Vagina (tissue), 2 donors: ENCODE measurements around the gene TKFC.

Experiments
- POLR2A ChIP-seq, 2 donors: fragments of 450-650 bp; IDR thresholded peaks; one replicate each; pipeline ENCODE4 v1.6.1; 2017; ENCODE audit warnings: antibody characterized with exemption in 2 of 2, mild to moderate bottlenecking in 2 of 2, moderate library complexity in 2 of 2
- POLR2AphosphoS5 ChIP-seq, 2 donors: sonication (generic); formaldehyde crosslinking; IDR thresholded peaks; one replicate each; pipeline ENCODE4 v1.9.0; 2017; ENCODE audit warnings: antibody characterized with exemption in 2 of 2, mild to moderate bottlenecking in 2 of 2, low read depth in 1 of 2; ENCODE audit not compliant: insufficient read depth in 1 of 2
- TF ChIP-seq, protein P1 (sequence below), 3 experiments: fragments of 450-650 bp in 2 of 3; fragments of 200-600 bp in 1 of 3; sonication (generic) in 1 of 3; IDR thresholded peaks; one replicate each; pipeline ENCODE4 v1.5.1; 2017 to 2019; ENCODE audit warnings: antibody characterized with exemption in 3 of 3, mild to moderate bottlenecking in 2 of 3, moderate library complexity in 2 of 3

DNA sequence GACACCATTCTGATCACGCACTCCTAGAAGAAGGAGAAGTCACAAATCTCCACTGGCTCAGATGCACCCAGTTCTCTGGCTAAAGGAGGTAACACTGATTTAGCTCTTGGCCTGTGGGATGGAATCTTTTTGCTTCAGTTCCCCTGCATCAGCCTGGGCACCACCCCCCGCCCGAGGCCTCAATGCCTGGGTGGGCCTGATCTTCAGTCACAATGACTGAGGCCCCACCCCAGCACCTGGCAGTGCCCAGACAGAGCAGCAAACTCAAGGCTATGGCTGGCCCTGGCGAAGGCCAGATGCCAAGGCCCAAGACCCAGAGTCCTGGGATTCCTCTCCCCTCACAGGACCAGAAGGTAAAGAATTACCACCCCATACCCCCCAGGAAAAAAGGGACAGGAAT, 23.7 kb downstream of the TKFC start:
- TF ChIP-seq, protein P1, sequence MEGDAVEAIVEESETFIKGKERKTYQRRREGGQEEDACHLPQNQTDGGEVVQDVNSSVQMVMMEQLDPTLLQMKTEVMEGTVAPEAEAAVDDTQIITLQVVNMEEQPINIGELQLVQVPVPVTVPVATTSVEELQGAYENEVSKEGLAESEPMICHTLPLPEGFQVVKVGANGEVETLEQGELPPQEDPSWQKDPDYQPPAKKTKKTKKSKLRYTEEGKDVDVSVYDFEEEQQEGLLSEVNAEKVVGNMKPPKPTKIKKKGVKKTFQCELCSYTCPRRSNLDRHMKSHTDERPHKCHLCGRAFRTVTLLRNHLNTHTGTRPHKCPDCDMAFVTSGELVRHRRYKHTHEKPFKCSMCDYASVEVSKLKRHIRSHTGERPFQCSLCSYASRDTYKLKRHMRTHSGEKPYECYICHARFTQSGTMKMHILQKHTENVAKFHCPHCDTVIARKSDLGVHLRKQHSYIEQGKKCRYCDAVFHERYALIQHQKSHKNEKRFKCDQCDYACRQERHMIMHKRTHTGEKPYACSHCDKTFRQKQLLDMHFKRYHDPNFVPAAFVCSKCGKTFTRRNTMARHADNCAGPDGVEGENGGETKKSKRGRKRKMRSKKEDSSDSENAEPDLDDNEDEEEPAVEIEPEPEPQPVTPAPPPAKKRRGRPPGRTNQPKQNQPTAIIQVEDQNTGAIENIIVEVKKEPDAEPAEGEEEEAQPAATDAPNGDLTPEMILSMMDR (IDR thresholded peaks at IDR 0.05): no peak
- TF ChIP-seq POLR2AphosphoS5 (IDR thresholded peaks at IDR 0.05; ENCODE audit: insufficient read depth in 1 of 2, low read depth in 1 of 2) (no peak), POLR2A (IDR thresholded peaks at IDR 0.05) (no peak)
